PC-3 (cell line): ENCODE data around the gene PKMYT1. TPM values are rescaled to one million over a fixed set of nuclear protein-coding genes. Genes with fewer than 3 reads are reported as not detected.

Experiments
- ATAC-seq: fragments of 200-7000 bp; cut with Tn5 transposase; 2 replicates; pipeline ENCODE4 v1.9.1; 2020; ENCODE audit warnings: mild to moderate bottlenecking, moderate library complexity
- Bru-seq: library from RNA; stranded (reverse); fragments of 400-500 nt; gene quantifications from one replicate; lab custom pipeline; 2021; lab: Mats Ljungman, UMichigan
- BruChase-seq, 2 experiments: library from RNA; stranded (reverse); fragments of 400-500 nt; gene quantifications; one replicate each; lab custom pipeline; 2021; lab: Mats Ljungman, UMichigan
- BruUV-seq: library from RNA; stranded (reverse); fragments of 400-500 nt; replicated peaks from 2 replicates; lab custom pipeline; 2021; lab: Mats Ljungman, UMichigan
- CTCF ChIA-PET: fragments of 300-600 bp; sonication (Branson Sonifier 250); formaldehyde crosslinking; loops from one replicate; lab custom pipeline; 2022; ENCODE audit warnings: antibody characterized with exemption; lab: Charles Lee
- POLR2A ChIA-PET: fragments of 300-600 bp; sonication (Branson Sonifier 250); formaldehyde crosslinking; loops from one replicate; lab custom pipeline; 2022; ENCODE audit warnings: antibody characterized with exemption; ENCODE audit not compliant: unreplicated experiment; lab: Charles Lee
- DNase-seq: peaks from one replicate; pipeline ENCODE4 v3.0.0-alpha.2; 2015
- H2AFZ ChIP-seq: fragments of 300-600 bp; sonication (generic); 2 replicates; pipeline ENCODE4 v1.6.0; 2016; ENCODE audit warnings: antibody characterized with exemption, low read length
- H3F3A ChIP-seq: fragments of 300-600 bp; sonication (generic); one replicate; pipeline ENCODE4 v1.6.0; 2017; ENCODE audit warnings: antibody characterized with exemption, low read length, control low read depth, mild to moderate bottlenecking; ENCODE audit not compliant: unreplicated experiment
- H3K27ac ChIP-seq: fragments of 300-600 bp; sonication (generic); 2 replicates; pipeline ENCODE4 v1.5.1; 2016; ENCODE audit warnings: mild to moderate bottlenecking, low read length
- H3K27me3 ChIP-seq: fragments of 300-600 bp; sonication (generic); 2 replicates; pipeline ENCODE4 v1.6.1; 2016; ENCODE audit warnings: low read length, mixed read lengths
- H3K36me3 ChIP-seq: fragments of 300-600 bp; sonication (generic); 2 replicates; pipeline ENCODE4 v1.6.1; 2016; ENCODE audit warnings: low read depth, mixed run types, low read length, mixed read lengths
- H3K4me1 ChIP-seq: fragments of 300-600 bp; sonication (generic); 2 replicates; pipeline ENCODE4 v1.5.1; 2016; ENCODE audit warnings: low read length; ENCODE audit not compliant: insufficient read depth
- H3K4me2 ChIP-seq: fragments of 300-600 bp; sonication (generic); 2 replicates; pipeline ENCODE4 v1.6.0; 2016; ENCODE audit warnings: low read length
- H3K4me3 ChIP-seq: fragments of 300-600 bp; sonication (generic); 2 replicates; pipeline ENCODE4 v1.5.1; 2016; ENCODE audit warnings: mild to moderate bottlenecking, low read length, mixed read lengths
- H3K79me2 ChIP-seq: fragments of 300-600 bp; sonication (generic); 2 replicates; pipeline ENCODE4 v1.6.1; 2017; ENCODE audit warnings: low read length, mixed read lengths
- H3K9ac ChIP-seq: fragments of 300-600 bp; sonication (generic); 2 replicates; pipeline ENCODE4 v1.6.0; 2016; ENCODE audit warnings: mild to moderate bottlenecking, low read length
- H3K9me2 ChIP-seq: fragments of 300-600 bp; sonication (generic); replicated peaks from 2 replicates; pipeline ENCODE4 v1.6.1; 2016; ENCODE audit warnings: mixed run types, low read length, mixed read lengths
- H3K9me3 ChIP-seq: fragments of 300-600 bp; sonication (generic); 2 replicates; pipeline ENCODE4 v1.6.1; 2016; ENCODE audit warnings: low read length, mixed read lengths
- H4K20me1 ChIP-seq: fragments of 300-600 bp; sonication (generic); 2 replicates; pipeline ENCODE4 v1.6.1; 2016; ENCODE audit warnings: low read length, mixed read lengths
- EZH2 ChIP-seq: fragments of 300-600 bp; sonication (generic); IDR thresholded peaks from one replicate; pipeline ENCODE4 v1.6.1; 2017; ENCODE audit warnings: antibody characterized with exemption, mild to moderate bottlenecking, low read length; ENCODE audit not compliant: unreplicated experiment
- EZH2phosphoT487 ChIP-seq: fragments of 300-600 bp; sonication (generic); IDR thresholded peaks from 2 replicates; pipeline ENCODE4 v1.6.1; 2018; ENCODE audit warnings: mild to moderate bottlenecking, antibody characterized with exemption, low read length, borderline replicate concordance
- intact Hi-C: fragments of 100-400 bp; cut with micrococcal nuclease; formaldehyde crosslinking; loops from 2 replicates; pipeline ENCODE4 v1.9.0; 2023
- long read RNA-seq: library from polyadenylated mRNA; unstranded; transcript quantifications from one replicate; pipeline ENCODE4 v2.0.0, GENCODE V29; 2021; ENCODE audit not compliant: unreplicated experiment
- total RNA-seq: library from RNA; depleted of rRNA; stranded (reverse); fragments of >200 nt; gene quantifications from 2 replicates; pipeline ENCODE4 v1.2.3, GENCODE V29; 2014; rRNA removed
- TF ChIP-seq, protein P1 (sequence below): fragments of 300-600 bp; sonication (generic); conservative IDR thresholded peaks from 2 replicates; pipeline ENCODE4 v1.5.1; 2017; ENCODE audit warnings: antibody characterized with exemption, low read depth, mild to moderate bottlenecking, low read length

PKMYT1 gene
- 51.9 and 109 TPM in 2 replicates for total RNA-seq
- Bru-seq, nascent RNA, result percentile 51 among the genes with signal in this experiment
- BruChase-seq, experiment 1, labeled RNA remaining after a 6-hour chase, result percentile 58 among the genes with signal in this experiment
- BruChase-seq, experiment 2, labeled RNA remaining after a 2-hour chase, result percentile 47 among the genes with signal in this experiment
- long read RNA-seq, partial matches to known transcripts, result 4 of 9 reads
- long read RNA-seq, other reads (novel, unspliced or antisense), result 2 of 9 reads

- Histone ChIP-seq H3K36me3 (peaks cover 5% of the 10 kb centered on the region; the same call in 1 of the 2 replicates), H3K9me3 (no peaks in the 10 kb centered on the region), H3K4me3 (peak within 1 kb of the TSS; percentile 93), H3K4me2 (peak within 1 kb of the TSS; percentile 98), H3K27me3 (no peaks in the 10 kb centered on the region), H3K9me2 (no peaks in the 10 kb centered on the region), H3K9ac (peak within 1 kb of the TSS; percentile 98), H3F3A (no peaks in the 10 kb centered on the region), H3K27ac (peak within 1 kb of the TSS; percentile 65), H4K20me1 (no peaks in the 10 kb centered on the region), H3K4me1 (peaks cover 19% of the 10 kb centered on the region), H3K79me2 (peaks cover 34% of the 10 kb centered on the region), H2AFZ (peak within 1 kb of the TSS; percentile 66)
- DNase-seq, result peak; percentile 88
- ChIA-PET CTCF (no interaction called here), POLR2A (interaction anchor here (0.6 kb wide), 1 partner anchor 68 kb away, joined by 6 read pairs; no protein-coding TSS in a partner anchor)
- TF ChIP-seq, protein P1, sequence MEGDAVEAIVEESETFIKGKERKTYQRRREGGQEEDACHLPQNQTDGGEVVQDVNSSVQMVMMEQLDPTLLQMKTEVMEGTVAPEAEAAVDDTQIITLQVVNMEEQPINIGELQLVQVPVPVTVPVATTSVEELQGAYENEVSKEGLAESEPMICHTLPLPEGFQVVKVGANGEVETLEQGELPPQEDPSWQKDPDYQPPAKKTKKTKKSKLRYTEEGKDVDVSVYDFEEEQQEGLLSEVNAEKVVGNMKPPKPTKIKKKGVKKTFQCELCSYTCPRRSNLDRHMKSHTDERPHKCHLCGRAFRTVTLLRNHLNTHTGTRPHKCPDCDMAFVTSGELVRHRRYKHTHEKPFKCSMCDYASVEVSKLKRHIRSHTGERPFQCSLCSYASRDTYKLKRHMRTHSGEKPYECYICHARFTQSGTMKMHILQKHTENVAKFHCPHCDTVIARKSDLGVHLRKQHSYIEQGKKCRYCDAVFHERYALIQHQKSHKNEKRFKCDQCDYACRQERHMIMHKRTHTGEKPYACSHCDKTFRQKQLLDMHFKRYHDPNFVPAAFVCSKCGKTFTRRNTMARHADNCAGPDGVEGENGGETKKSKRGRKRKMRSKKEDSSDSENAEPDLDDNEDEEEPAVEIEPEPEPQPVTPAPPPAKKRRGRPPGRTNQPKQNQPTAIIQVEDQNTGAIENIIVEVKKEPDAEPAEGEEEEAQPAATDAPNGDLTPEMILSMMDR, result no peak
- TF ChIP-seq EZH2phosphoT487 (no peak), EZH2 (no peak)
- intact Hi-C loops, result loop anchor here (1.0 kb wide), 1 partner anchor 44 kb away; the partner anchor contains the start of gene THOC6
- peak; percentile 71 for ATAC-seq
- TSS peak; percentile 78 for BruUV-seq
These were observed at the start of gene PKMYT1 for GRCh38 chr16:2980227-2981176. PKMYT1 (minus strand) TSS chr16:2980446; CDS start chr16:2979657, 789 bp downstream.

DNA sequence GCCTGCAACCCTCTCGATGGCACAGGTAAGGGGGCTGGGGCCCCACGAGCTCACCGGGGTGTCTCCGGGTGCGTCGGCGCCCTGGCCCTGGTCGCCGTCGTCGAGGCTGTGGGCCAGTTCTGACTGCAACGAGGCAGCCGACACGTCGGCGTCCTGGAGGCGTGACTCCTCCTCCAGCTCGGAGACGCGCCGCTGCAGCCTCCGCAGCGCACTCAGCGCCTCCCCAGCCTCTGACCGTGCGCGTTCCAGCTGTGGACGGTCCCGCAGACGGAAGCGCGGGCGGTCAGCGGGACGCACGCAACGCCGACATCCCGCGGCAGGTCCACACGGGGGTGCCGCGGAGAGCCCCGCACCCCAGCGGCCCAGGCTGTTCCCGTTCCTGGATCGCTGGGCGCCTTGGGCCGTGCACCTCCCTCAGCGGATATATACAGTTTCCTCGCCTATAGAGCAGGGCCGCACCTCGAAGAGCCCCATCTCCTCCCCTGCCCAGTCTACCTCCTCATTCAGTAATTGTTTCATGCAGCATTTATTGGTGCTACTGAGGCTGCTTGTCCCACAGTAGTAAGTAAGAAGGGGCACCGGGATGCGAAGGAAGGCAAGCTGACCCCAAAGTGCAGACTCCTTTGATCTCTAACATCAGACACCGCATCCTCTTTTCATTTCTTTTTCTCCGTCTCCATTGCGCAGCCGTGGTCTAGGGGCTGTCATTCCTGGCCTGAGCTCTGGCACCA lies 49.4 kb upstream of the PKMYT1 start:
- intact Hi-C loops, result loop anchor here (2.0 kb wide), 1 partner anchor 25 kb away; no protein-coding TSS in a partner anchor
- Histone ChIP-seq H3K9me2 (no peaks in the 10 kb centered on the region), H4K20me1 (no peaks in the 10 kb centered on the region), H3K4me1 (peaks cover 21% of the 10 kb centered on the region), H3K9me3 (no peaks in the 10 kb centered on the region), H3K27me3 (no peaks in the 10 kb centered on the region), H3K9ac (no peak overlapping the region), H2AFZ (no peak overlapping the region), H3F3A (no peaks in the 10 kb centered on the region), H3K4me2 (no peak overlapping the region), H3K36me3 (no peaks in the 10 kb centered on the region), H3K27ac (no peak overlapping the region), H3K79me2 (no peaks in the 10 kb centered on the region), H3K4me3 (no peak overlapping the region)
- POLR2A ChIA-PET, result no interaction called here
- ATAC-seq, result no peak
- no peak for DNase-seq
- TF ChIP-seq EZH2, result no peak
- TF ChIP-seq EZH2phosphoT487, result no peak
- TF ChIP-seq, protein P1, result no peak
- CTCF ChIA-PET, result no interaction called here
- no TSS peak for BruUV-seq
